Stimulated activated CD8-positive, alpha-beta memory T cell treated with anti-CD3 and anti-CD28 coated beads, Interleukin-12 subunit alpha, Interleukin-12 subunit beta, amount 100 ng/mL, for 24 hours (primary cell): ENCODE measurements around the gene KIF5A.
"Not testable (repeated sequence)": the region's sequence is repeated elsewhere in the genome, so short reads cannot be mapped to it uniquely, and the experiment has no call there.

Experiments used
- DNase-seq: peaks from one replicate; pipeline ENCODE4 v3.0.0-alpha.2; 2020; ENCODE audit errors: extremely low read depth

KIF5A gene

GRCh38 chr12:57549909-57550640 lies at the start of gene KIF5A:
KIF5A (plus strand) TSS chr12:57550044; CDS start chr12:57550272, 228 bp downstream.
- DNase-seq: peak; percentile 35

- DNase-seq: no peak
These were observed 49.6 kb upstream of the KIF5A start for GRCh38 chr12:57500213-57500612.

- DNase-seq: not testable (repeated sequence)
These were observed 47.4 kb upstream of the KIF5A start for GRCh38 chr12:57502311-57502969.

GRCh38 chr12:57506541-57506940 lies 43.3 kb upstream of the KIF5A start:
- not testable (repeated sequence) for DNase-seq

GRCh38 chr12:57507796-57508195 lies 42.0 kb upstream of the KIF5A start:
- not testable (repeated sequence) for DNase-seq

- DNase-seq: no peak
These were observed 38.7 kb upstream of the KIF5A start for GRCh38 chr12:57511161-57511560.

GRCh38 chr12:57511588-57512325 lies 38.1 kb upstream of the KIF5A start:
- no peak for DNase-seq

- no peak for DNase-seq
These were observed 37.2 kb upstream of the KIF5A start for GRCh38 chr12:57512665-57513064.

- DNase-seq: no peak
These were observed 36.6 kb upstream of the KIF5A start for GRCh38 chr12:57513266-57513665.

GRCh38 chr12:57513677-57514076 lies 36.2 kb upstream of the KIF5A start:
- DNase-seq: not testable (repeated sequence)

GRCh38 chr12:57514246-57514645 lies 35.6 kb upstream of the KIF5A start:
- not testable (repeated sequence) for DNase-seq

GRCh38 chr12:57514720-57515407 lies 35.0 kb upstream of the KIF5A start:
- DNase-seq: no peak

- DNase-seq: no peak
These were observed 34.4 kb upstream of the KIF5A start for GRCh38 chr12:57515408-57515933.

- no peak for DNase-seq
These were observed 33.8 kb upstream of the KIF5A start for GRCh38 chr12:57515934-57516541.

GRCh38 chr12:57516617-57517153 lies 33.2 kb upstream of the KIF5A start:
- DNase-seq: no peak

- DNase-seq: no peak
These were observed 32.7 kb upstream of the KIF5A start for GRCh38 chr12:57517187-57517586.

- not testable (repeated sequence) for DNase-seq
These were observed 32.1 kb upstream of the KIF5A start for GRCh38 chr12:57517718-57518117.

GRCh38 chr12:57518176-57518919 lies 31.5 kb upstream of the KIF5A start:
- DNase-seq: no peak

- no peak for DNase-seq
These were observed 30.7 kb upstream of the KIF5A start for GRCh38 chr12:57518920-57519795.

- no peak for DNase-seq
These were observed 30.1 kb upstream of the KIF5A start for GRCh38 chr12:57519796-57520052.
